ENCODE results near the gene CCDC183. TPM values are rescaled to one million over a fixed set of nuclear protein-coding genes. Genes with fewer than 3 reads are reported as not detected.
"Not testable (repeated sequence)": the region's sequence is repeated elsewhere in the genome, so short reads cannot be mapped to it uniquely, and the experiment has no call there.

The CCDC183 gene
- total RNA-seq, 1 donor from 2014 or later = 0.84 TPM

GRCh38 chr9:136802321-136802720 lies 6.2 kb downstream of the CCDC183 start:
- H3K27ac Mint-ChIP-seq (ENCODE audit: unreplicated experiment) = no peak overlapping the region
- H3K4me1 Mint-ChIP-seq (ENCODE audit: low read depth, unreplicated experiment) = peaks cover 7% of the 10 kb centered on the region
- FAIRE-seq = no peak

GRCh38 chr9:136803009-136803550 lies 6.9 kb downstream of the CCDC183 start:
- H3K27ac ChIP-seq (ENCODE audit: low read depth, low read length); H3K4me3 Mint-ChIP-seq (ENCODE audit: unreplicated experiment); H3K4me3 ChIP-seq (ENCODE audit: insufficient read depth, low read depth, low read length); H3K36me3 ChIP-seq (ENCODE audit: insufficient read depth, low read length); FAIRE-seq; H3K27me3 Mint-ChIP-seq (ENCODE audit: low read depth, unreplicated experiment); H3K9ac ChIP-seq (ENCODE audit: low read length); H3K4me1 Mint-ChIP-seq (ENCODE audit: low read depth, unreplicated experiment); H3K9me3 Mint-ChIP-seq (ENCODE audit: unreplicated experiment); H2AFZ ChIP-seq (ENCODE audit: low read depth, low read length); H3K4me1 ChIP-seq (ENCODE audit: insufficient read depth, low read length); H3K9me3 ChIP-seq (ENCODE audit: insufficient read depth, low read depth, low read length); DNase-seq (ENCODE audit: low read depth); H3K36me3 Mint-ChIP-seq (ENCODE audit: low read depth, unreplicated experiment); H4K20me1 ChIP-seq (ENCODE audit: insufficient read depth, low read length); H3K79me2 ChIP-seq (ENCODE audit: insufficient read depth, low read length); H3K4me2 ChIP-seq (ENCODE audit: low read length); H3K27ac Mint-ChIP-seq (ENCODE audit: unreplicated experiment): not testable (repeated sequence)
- peaks cover 30% of the 10 kb centered on the region for H3K27me3 ChIP-seq (ENCODE audit: insufficient read depth, low read length)

More at GRCh38 chr9:136802321-136802720, 6.2 kb downstream of the CCDC183 start:
- H3K9ac ChIP-seq (ENCODE audit: low read length) = no peak overlapping the region
- no peak overlapping the region for H2AFZ ChIP-seq (ENCODE audit: low read depth, low read length)
- TF ChIP-seq CTCF (IDR thresholded peaks at IDR 0.05; ENCODE audit: insufficient read depth, low read depth, low read length) (no peak), EZH2 (IDR thresholded peaks at IDR 0.05; ENCODE audit: insufficient read depth, low read length) (no peak)
- peaks cover 6% of the 10 kb centered on the region for H3K4me1 ChIP-seq (ENCODE audit: insufficient read depth, low read length)
- H3K4me3 ChIP-seq (ENCODE audit: insufficient read depth, low read depth, low read length) = no peak overlapping the region
- no peaks in the 10 kb centered on the region for H3K9me3 Mint-ChIP-seq (ENCODE audit: unreplicated experiment)
- peaks cover 30% of the 10 kb centered on the region for H3K27me3 ChIP-seq (ENCODE audit: insufficient read depth, low read length)
- no peak for DNase-seq (ENCODE audit: low read depth)
- peaks cover 2% of the 10 kb centered on the region for H4K20me1 ChIP-seq (ENCODE audit: insufficient read depth, low read length)
- no peaks in the 10 kb centered on the region for H3K9me3 ChIP-seq (ENCODE audit: insufficient read depth, low read depth, low read length)
- no peaks in the 10 kb centered on the region for H3K36me3 ChIP-seq (ENCODE audit: insufficient read depth, low read length)
- no peaks in the 10 kb centered on the region for H3K79me2 ChIP-seq (ENCODE audit: insufficient read depth, low read length)
- no peak overlapping the region for H3K27ac ChIP-seq (ENCODE audit: low read depth, low read length)
- no peak overlapping the region for H3K4me2 ChIP-seq (ENCODE audit: low read length)
- peaks cover 2% of the 10 kb centered on the region for H3K36me3 Mint-ChIP-seq (ENCODE audit: low read depth, unreplicated experiment)
- H3K27me3 Mint-ChIP-seq (ENCODE audit: low read depth, unreplicated experiment) = no peaks in the 10 kb centered on the region
- no peak overlapping the region for H3K4me3 Mint-ChIP-seq (ENCODE audit: unreplicated experiment)

- Mint-ChIP-seq H3K4me1 (ENCODE audit: low read depth, unreplicated experiment) (peaks cover 5% of the 10 kb centered on the region), H3K27ac (ENCODE audit: unreplicated experiment) (no peak overlapping the region), H3K4me3 (ENCODE audit: unreplicated experiment) (peak overlapping the region; percentile 45), H3K36me3 (ENCODE audit: low read depth, unreplicated experiment) (peaks cover 2% of the 10 kb centered on the region), H3K27me3 (ENCODE audit: low read depth, unreplicated experiment) (no peaks in the 10 kb centered on the region), H3K9me3 (ENCODE audit: unreplicated experiment) (no peaks in the 10 kb centered on the region)
- no peak for TF ChIP-seq EZH2 (IDR thresholded peaks at IDR 0.05; ENCODE audit: insufficient read depth, low read length)
- no peak for TF ChIP-seq CTCF (IDR thresholded peaks at IDR 0.05; ENCODE audit: insufficient read depth, low read depth, low read length)
- Histone ChIP-seq H3K36me3 (ENCODE audit: insufficient read depth, low read length) (no peaks in the 10 kb centered on the region), H3K27ac (ENCODE audit: low read depth, low read length) (no peak overlapping the region), H3K4me2 (ENCODE audit: low read length) (no peak overlapping the region), H3K79me2 (ENCODE audit: insufficient read depth, low read length) (peaks cover 10% of the 10 kb centered on the region), H3K27me3 (ENCODE audit: insufficient read depth, low read length) (peaks cover 26% of the 10 kb centered on the region), H3K9ac (ENCODE audit: low read length) (no peak overlapping the region), H3K4me3 (ENCODE audit: insufficient read depth, low read depth, low read length) (no peak overlapping the region), H3K4me1 (ENCODE audit: insufficient read depth, low read length) (peaks cover 6% of the 10 kb centered on the region), H3K9me3 (ENCODE audit: insufficient read depth, low read depth, low read length) (no peaks in the 10 kb centered on the region), H4K20me1 (ENCODE audit: insufficient read depth, low read length) (peaks cover 4% of the 10 kb centered on the region), H2AFZ (ENCODE audit: low read depth, low read length) (no peak overlapping the region)
- no peak for DNase-seq (ENCODE audit: low read depth)
- FAIRE-seq = no peak
These were observed 7.7 kb downstream of the CCDC183 start for GRCh38 chr9:136803551-136804508.

Data from astrocyte (in vitro differentiated cells and primary cell).